HG03469 (cell line): Measurements from ENCODE around the gene CRISPLD2.

ENCODE experiments used
- ATAC-seq: cut with Tn5 transposase; IDR thresholded peaks from one replicate; pipeline ENCODE4 v1.9.1; 2021; ENCODE audit warnings: mild to moderate bottlenecking, moderate library complexity, moderate number of reproducible peaks; ENCODE audit not compliant: unreplicated experiment

The CRISPLD2 gene, protein sequence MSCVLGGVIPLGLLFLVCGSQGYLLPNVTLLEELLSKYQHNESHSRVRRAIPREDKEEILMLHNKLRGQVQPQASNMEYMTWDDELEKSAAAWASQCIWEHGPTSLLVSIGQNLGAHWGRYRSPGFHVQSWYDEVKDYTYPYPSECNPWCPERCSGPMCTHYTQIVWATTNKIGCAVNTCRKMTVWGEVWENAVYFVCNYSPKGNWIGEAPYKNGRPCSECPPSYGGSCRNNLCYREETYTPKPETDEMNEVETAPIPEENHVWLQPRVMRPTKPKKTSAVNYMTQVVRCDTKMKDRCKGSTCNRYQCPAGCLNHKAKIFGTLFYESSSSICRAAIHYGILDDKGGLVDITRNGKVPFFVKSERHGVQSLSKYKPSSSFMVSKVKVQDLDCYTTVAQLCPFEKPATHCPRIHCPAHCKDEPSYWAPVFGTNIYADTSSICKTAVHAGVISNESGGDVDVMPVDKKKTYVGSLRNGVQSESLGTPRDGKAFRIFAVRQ

DNA sequence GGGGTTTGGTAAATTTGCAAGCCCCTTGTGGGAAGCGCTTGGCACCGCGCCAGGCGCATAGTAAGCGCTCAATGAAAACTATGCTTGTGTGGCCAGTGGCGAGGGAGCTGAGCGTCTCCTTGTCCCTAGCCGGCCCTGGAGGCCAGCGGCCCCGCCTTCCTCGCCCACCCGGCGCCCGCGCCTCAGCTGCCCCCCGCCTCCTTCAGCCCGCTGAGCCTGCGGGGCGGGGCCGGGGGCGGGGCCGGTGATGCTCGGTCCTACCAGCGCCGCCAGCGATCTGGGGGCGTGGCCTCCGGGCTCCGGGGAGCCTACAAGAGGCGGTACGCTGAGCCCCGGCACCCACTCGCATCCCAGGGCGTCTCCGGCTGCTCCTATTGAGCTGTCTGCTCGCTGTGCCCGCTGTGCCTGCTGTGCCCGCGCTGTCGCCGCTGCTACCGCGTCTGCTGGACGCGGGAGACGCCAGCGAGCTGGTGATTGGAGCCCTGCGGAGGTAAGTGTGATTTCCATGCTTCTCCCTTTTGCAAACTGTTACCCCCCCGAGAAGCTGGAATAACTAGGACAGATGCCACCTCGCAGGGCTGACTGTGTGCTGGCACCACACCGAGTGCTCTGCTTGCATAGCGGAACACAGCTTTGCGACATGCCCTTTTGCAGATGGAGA, at the start of gene CRISPLD2:
Gene CRISPLD2, plus strand, starts transcription at position 342 of the 661 bp plus-strand sequence. CDS start 18,511 bp downstream, outside the sequence.
- ATAC-seq: no peak

DNA sequence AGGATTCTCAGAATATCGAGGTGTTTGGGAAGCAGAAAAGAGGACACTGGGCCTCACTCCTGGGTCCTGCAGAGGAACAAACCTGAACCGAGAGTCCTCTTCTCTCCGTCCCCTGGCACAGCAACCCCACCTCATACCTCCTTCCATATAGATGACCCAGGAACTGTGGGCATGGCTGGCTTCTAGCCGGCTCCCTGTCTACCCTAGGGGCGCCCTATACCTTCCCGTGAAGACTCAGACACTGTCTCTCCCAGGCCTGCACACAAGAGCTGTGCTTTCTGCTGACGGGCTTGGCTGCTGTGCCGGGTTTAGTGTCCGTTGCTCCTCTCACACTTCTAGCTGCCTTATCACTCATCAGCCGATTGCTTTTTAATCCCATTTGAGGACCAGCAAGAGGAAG, 46.5 kb upstream of the CRISPLD2 start:
- ATAC-seq: no peak

DNA sequence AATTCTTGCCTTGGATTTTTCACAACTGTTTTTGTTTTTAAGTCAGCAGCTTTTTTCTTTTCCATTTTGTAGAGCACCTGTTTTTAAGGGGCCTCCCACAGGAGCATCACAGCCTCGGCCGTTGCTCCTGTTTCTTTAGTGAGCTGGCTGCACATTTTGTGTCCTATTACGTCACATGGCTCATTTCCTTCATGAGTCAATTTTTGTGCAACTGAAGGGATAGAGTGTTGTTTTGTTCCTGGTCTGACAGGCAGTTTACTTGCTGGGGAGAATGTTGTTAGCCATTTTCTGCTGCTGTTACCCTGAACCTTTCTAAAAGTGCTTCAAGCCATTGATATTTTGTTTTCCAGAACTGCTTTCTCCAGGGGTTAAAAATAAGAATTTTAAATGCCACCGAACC, 45.0 kb upstream of the CRISPLD2 start:
- ATAC-seq: no peak

DNA sequence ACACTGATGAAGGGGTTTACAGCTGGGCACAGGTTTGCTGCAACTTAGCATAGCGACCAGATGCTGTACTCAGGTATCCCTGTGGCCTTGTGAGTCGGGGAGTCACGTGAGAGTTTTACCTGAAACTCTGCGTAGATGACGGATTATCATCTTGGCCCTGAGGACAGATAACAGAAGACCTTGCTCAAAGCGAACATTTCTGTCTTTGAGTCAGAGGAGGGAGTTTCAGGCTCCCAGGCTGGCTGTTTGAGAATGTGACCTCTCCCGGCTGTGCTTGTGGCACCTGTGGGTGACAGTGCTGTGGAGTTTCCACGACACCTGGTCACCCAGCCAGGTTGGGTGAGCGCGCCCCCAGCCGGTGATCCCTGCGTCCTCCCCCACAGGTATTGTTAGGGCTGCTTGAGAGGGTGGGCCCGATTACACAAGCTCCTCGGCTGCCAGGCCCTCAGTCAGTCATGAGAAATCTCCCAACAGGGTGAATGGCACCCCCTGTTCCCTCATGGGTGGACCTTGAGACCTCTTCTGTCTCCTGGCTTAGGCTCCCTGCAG, 44.4 kb upstream of the CRISPLD2 start:
- no peak for ATAC-seq

DNA sequence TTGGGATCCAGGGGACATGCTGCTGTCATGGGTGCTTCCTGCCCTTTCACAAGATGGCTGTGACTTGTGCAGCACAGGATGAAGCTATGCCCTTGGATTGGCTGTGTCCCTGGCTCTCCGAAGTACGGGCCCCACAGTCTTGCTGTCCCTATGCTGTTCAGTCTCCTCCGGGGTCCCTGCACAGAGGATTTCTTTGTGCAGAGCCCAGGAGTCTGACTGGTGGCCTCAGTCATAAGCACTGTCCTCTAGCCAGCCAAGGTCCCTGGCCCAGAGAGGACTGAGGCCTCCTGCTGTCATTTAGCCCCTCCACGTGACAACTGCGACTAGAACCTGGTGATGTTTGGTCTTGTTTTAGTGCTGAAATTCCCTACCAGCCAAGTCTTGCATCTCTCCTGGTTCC, 42.4 kb upstream of the CRISPLD2 start:
- ATAC-seq: no peak

DNA sequence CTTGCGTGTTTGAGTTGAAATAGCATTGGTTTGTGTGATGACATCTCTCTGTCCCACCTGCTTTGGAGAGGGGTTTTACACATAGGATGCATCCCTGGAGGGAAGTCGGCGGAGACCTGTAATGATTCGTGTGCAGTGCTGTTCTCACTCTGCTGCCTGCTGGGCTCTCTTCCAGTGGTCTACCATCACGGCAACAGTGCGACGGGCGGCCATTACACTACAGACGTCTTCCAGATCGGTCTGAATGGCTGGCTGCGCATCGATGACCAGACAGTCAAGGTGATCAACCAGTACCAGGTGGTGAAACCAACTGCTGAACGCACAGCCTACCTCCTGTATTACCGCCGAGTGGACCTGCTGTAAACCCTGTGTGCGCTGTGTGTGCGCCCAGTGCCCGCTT, 41.1 kb upstream of the CRISPLD2 start:
- ATAC-seq: no peak

DNA sequence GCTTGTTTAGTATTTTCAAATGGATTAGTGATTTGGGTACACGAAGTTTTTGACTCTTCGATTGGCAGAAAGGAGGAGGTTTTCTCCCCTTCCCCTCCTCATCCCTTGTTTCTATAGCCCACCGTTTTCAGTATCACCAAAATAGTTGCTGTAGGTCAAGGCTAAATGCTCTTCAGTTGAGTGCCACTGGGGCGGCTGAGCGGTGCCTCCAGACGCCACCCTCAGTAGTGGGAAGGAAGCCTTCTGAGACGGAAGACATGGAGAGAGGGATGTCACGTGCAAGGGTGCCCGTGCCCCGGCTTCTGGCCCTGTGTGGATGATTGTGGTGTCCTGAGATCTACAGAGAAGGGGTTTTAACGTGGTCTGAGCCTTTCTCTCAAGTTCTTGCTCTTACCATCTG, 39.7 kb upstream of the CRISPLD2 start:
- no peak for ATAC-seq

DNA sequence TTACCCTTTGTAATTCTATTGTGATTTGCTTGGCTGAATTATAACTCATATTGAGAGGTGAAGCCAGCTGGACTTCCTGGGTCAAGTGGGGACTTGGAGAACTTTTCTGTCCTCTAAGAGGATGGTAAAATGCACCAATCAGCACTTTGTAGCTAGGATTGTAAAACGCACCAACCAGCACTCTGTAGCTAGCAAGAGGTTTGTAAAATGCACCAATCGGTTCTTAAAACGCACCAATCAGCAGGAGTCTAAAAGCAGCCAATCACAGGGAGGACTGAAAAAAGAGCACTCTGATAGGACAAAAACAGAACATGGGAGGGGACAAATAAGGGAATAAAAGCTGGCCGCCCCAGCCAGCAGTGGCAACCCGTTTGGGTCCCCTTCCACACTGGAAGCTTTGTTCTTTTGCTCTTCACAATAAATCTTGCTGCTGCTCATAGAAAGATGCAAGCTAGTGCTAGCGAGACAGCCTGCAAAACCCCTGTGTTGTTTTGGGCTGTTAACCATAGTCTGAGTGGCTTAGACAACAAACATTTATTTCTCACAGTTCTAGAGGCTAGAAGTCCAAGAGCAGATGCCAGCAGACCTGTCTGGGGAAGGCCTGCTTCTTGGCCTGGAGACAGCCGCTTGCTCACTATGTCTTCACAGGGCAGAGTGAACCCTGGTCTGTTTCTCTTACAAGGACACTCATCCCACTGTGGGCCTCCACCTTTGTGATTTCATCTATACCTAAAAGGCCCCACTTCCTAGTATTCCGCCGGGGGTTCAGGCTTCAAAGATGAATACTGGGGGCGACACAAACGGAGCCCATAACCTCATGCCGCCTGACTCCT, 39.0 kb upstream of the CRISPLD2 start:
- no peak for ATAC-seq

DNA sequence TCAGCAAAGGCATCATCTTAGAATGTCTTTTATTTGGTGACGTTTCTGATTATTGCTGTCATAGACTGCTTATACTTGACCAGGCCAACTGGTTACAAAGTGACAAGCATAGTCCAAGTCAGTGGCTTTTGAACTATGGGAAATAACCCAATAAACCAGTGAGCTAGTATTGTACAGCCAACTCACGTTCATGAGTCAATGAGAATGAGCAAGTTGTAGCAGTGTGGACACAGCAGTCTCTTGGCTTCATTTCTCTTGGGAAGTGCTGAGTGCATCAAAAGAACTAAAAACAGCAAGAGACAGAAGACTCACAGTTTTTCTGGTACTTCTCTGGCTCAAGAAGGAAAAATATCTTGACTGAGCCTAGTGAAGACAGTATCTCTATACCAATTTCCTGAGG, 36.9 kb upstream of the CRISPLD2 start:
- ATAC-seq: no peak

DNA sequence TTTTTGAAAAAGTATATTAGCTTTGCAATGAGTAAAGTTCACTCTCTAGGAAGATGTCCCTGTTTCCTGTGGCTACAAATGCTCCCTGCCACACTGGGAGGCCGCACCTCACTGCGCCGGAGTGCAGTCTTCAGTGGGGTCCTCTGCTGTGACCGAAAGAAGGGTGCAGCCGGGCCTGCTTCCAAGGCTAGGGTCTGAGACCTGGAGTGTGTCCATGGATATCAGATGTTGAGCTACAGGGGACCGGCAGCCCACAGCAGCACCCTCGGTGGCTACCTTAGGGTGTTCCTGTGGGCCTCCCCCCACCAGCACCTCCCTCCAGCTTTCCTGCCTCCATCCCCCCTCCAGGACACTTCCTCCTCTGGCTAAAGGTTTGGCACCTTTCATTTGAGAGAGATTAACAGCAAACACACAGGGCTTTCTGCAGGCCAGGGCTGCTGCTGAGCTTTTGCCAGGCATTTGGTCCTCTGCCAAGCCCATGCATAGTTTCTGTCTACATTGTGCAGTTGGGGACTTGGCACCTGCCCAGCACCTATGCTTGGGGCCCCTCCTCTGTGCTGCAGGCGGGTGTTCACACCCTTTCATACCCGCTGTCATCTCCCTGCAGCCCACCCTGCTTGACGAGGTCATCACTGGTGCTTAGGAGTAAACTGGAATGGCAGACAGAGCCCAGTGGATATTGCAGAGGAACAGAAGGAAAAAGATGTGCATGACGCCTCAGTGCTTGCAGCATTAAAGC, 33.8 kb upstream of the CRISPLD2 start:
- ATAC-seq: no peak

DNA sequence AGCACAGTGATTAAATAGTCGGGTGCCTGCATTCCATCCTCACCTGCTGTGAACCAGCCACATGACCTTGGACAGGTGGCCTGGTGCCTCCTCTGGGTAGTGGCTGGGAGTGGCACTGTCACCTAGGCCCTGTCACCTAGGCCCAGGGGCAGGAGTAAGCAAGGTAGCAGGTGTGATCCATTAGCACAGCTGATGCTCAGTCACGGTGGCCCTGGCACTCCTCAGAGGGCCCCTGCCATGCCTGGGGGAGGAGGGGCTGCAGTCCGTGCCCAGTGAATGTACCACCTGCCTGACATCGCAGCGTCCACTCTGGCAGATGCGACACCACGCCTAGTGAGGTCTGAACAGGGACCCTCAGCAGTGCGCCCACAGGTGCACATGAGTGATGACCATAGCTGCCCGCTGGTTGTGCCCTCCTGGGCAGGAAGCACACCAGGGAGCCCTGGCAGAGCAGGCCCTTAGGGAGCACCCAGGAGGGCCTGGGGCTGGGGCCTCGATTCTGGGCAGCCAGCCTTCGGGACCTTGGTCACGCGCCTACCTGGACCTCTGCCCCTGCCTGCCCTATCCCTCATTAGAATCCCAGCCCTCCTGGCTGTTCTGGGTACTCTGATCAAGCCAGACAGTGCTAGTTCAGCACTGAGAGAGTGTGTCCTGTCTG, 33.1 kb upstream of the CRISPLD2 start:
- ATAC-seq: no peak

DNA sequence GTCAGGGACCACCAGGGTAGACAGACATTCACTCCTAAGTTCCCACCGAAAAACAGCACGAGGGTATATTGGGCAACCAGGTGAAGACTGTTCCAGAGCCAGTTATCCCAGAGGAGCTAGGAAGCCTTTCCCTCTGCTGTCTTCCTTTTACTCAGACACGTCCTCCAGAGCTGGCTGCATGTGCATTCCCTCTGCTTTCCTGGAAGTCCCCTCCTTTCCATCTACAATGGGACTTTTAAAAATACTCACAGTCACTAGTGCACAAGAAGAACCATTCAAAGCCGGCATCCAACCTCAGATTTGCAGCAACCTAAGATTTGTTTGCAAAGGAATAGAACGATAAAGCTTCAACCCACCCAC, 32.5 kb upstream of the CRISPLD2 start:
- ATAC-seq: no peak

DNA sequence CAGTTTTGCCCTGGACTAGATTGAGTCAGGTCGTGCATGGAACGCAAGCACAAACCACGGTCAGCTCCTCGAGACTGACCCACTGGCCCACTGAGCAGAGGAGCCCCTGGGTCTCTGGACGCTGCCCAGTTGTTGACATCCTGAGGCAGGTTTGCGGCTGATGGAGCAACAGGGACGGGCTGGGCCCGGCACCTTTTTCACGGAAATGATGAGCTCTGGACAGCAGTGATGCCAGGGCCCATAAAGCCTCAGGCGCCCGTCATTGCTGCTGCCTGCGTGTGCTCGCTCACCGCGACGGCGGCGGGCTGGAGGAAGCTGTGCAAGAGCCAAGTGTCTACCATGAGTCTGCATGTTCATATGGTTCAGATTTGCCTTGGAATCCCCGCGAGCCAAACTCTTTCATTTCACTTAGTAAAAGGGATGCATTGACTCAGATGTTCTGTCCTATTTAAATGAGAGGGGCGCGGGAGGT, 30.8 kb upstream of the CRISPLD2 start:
- no peak for ATAC-seq

DNA sequence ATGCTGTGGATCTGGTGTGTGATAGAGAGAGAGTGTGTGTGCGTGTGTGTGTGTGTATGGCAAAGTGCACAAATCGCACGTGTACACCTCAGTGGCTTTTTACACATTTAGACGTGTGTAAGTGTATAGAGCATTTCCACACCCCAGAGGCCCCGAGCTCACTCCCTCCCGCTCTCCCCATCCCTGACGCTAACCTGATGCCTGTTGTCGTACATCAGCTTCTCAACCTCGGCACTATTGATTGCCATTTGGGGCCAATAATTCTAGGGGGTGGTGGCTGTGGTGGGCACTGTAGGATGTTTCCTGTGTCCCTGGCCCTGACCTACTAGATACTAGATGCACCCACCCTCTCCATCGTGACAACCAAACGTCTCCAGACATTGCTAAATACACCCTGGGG, 30.4 kb upstream of the CRISPLD2 start:
- ATAC-seq: no peak

DNA sequence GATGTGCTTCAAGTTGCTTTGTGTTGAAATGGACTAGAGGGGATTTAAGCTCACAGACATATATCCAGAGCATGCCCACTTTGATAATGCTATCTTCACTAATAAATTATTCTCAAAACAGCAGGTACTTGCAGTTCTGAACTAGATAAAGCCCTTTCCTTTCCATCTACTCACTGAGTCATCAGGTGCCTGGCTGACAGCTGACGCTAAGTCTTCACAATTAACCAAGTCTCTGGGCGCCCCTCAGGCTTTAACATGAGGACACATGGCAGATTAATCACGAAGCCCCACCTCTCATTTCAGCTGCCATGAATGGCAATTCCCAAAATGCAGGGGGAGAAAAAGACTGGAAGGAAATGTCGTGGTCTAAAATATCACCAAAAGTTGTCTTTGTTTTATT, 29.5 kb upstream of the CRISPLD2 start:
- ATAC-seq: no peak

DNA sequence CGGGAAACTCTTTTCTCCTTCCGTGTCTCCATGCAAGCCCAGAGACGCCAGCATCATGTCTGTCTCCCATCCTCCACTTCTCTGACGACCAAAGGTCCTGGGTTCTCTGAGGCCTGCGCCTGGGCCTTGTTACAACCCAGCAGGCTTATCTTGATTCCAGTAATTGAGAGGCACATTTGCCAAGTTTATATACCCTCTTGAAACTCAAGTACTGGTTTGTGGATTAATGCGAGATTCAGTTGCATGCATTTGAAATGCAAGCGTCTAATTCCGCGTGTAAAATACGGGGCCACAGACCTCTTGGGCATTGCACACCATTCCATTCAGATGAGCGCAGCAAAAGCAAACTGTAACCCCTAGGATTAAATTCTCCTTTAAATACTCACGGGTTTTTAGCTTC, 28.7 kb upstream of the CRISPLD2 start:
- no peak for ATAC-seq

DNA sequence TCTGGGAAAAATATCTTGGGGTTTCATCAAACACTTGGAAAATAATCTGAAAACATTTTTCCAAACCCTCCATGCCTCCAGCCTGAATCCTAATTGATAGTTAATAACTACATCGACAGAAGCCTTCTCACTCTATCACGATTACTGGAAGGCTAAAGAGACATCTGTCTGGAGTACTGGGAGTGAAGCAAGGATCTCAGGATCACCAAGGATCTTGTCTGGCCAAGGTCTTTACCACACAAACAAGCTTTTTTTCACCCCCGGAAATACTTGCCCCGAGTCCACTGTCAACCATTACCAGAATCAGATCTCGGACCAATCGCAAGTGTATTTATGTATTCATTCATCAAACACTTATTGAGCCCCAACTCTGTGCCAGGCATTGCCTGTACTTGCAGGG, 28.3 kb upstream of the CRISPLD2 start:
- ATAC-seq: no peak

DNA sequence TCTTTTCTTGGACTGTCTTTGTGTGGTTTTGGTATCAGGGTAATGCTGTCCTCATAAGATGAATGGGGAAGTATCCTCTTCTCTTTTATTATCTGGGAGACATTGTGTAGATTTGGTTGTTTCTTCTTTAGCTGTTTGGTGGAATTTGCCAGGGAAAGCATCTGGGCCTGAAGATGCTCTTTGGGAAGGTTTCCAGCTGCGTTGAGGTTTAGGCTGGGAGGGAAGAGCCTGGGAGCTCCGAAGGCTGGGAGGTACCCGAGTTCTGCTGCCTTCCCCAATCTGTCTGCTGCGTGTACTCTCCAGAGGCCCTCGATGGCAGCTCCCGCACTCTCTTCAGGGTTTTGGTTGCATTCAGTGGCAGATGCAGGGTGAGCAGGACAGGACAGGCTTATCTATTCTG, 25.6 kb upstream of the CRISPLD2 start:
- ATAC-seq: no peak

DNA sequence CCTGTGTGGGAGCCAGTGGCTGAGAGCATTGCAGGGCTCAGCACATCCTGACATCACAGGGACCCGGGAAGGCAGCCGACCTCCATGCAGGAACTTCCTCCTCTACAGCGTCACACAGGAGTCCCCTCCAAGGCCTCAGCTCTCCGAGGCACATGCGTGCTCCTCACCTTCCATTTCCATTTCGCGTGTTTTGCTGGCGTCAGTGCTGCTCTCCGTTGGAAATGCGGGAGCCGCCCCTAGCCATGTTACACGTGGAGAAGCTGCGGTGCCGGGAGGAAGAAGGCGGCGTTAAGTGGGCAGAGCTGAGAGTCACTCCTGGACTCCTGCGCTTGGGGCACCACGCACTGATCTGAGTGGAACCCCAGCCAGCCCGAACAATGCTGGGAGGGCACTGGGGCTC, 25.2 kb upstream of the CRISPLD2 start:
- no peak for ATAC-seq
